ENCODE measurements around the gene COL5A2.

The COL5A2 gene

GRCh38 chr2:188983427-188984064, 196.0 kb downstream of the COL5A2 start:
- no peak for DNase-seq

Data from inflammatory macrophage treated with lipopolysaccharide for 1 hour (primary cell).